GM12878 (cell line): ENCODE results near the gene SLC25A11. TPM values are rescaled to one million over a fixed set of nuclear protein-coding genes. Genes with fewer than 3 reads are reported as not detected.

Source experiments
- ATAC-seq: fragments of 200-7000 bp; cut with Tn5 transposase; 3 replicates; pipeline ENCODE4 v1.9.1; 2020; ENCODE audit warnings: mild to moderate bottlenecking, moderate library complexity
- BruUV-seq: library from RNA; stranded (reverse); fragments of 400-500 nt; replicated peaks from 2 replicates; lab custom pipeline; 2021; lab: Mats Ljungman, UMichigan
- CTCF ChIA-PET: fragments of 300-600 bp; sonication (Branson Sonifier 250); formaldehyde crosslinking; extraction: SDS; loops from one replicate; lab custom pipeline; 2021; ENCODE audit warnings: inconsistent platforms; lab: Yijun Ruan, JAX
- POLR2A ChIA-PET: fragments of 350-600 bp; formaldehyde crosslinking; extraction: SDS; loops from one replicate; lab custom pipeline; 2021; ENCODE audit warnings: inconsistent platforms; lab: Charles Lee
- RAD21 ChIA-PET: fragments of 300-600 bp; sonication (Branson Sonifier 250); formaldehyde crosslinking; loops from one replicate; lab custom pipeline; 2023; ENCODE audit warnings: antibody characterized with exemption; ENCODE audit not compliant: unreplicated experiment; lab: Charles Lee
- SMC1A ChIA-PET: fragments of 300-600 bp; sonication (Branson Sonifier 250); formaldehyde crosslinking; loops from one replicate; lab custom pipeline; 2023; ENCODE audit not compliant: unreplicated experiment, uncharacterized antibody; lab: Charles Lee
- DNase-seq: peaks from one replicate; pipeline ENCODE4 v3.0.0-alpha.2; 2011; ENCODE audit warnings: low read depth, low spot score
- FAIRE-seq: peaks from 3 replicates; lab custom pipeline; 2011; peaks lifted over from hg19 to GRCh38; lab: Jason Lieb, UNC
- H2AFZ ChIP-seq: 2 replicates; pipeline ENCODE4 v1.6.0; 2011; ENCODE audit warnings: low read depth, low read length, control low read depth; ENCODE audit not compliant: control insufficient read depth
- H3K27ac ChIP-seq: 2 replicates; pipeline ENCODE4 v1.5.1; 2011; ENCODE audit warnings: control low read depth; ENCODE audit not compliant: control insufficient read depth, insufficient read depth
- H3K27me3 ChIP-seq, 2 experiments: replicated peaks in 1 of 2; 2 replicates each; pipeline versions ENCODE4 v1.6.0 to v1.6.1; 2011; ENCODE audit warnings: low read length in 1 of 2; ENCODE audit not compliant: control insufficient read depth in 2 of 2, insufficient read depth in 2 of 2
- H3K36me3 ChIP-seq, 2 experiments: 2 replicates each; pipeline ENCODE4 v1.5.1; 2011; ENCODE audit warnings: low read length in 1 of 2; ENCODE audit not compliant: control insufficient read depth in 2 of 2, insufficient read depth in 2 of 2
- H3K4me1 ChIP-seq: 2 replicates; pipeline ENCODE4 v1.6.1; 2011; ENCODE audit warnings: mild to moderate bottlenecking, low read length, moderate library complexity, mixed read lengths; ENCODE audit not compliant: control insufficient read depth, insufficient read depth
- H3K4me2 ChIP-seq: 2 replicates; pipeline ENCODE4 v1.6.0; 2011; ENCODE audit warnings: control low read depth; ENCODE audit not compliant: control insufficient read depth, insufficient read depth
- H3K4me3 ChIP-seq: fragments of 200-600 bp; sonication (generic); 2 replicates; pipeline ENCODE4 v1.5.1; 2016
- H3K79me2 ChIP-seq: 2 replicates; pipeline ENCODE4 v1.6.0; 2011; ENCODE audit warnings: low read length; ENCODE audit not compliant: control insufficient read depth, insufficient read depth
- H3K9ac ChIP-seq: 2 replicates; pipeline ENCODE4 v1.8.0; 2011; ENCODE audit warnings: low read length, control low read depth, mixed read lengths; ENCODE audit not compliant: control insufficient read depth, insufficient read depth
- H3K9me3 ChIP-seq: replicated peaks from 3 replicates; pipeline ENCODE4 v1.5.1; 2011; ENCODE audit warnings: mild to moderate bottlenecking, low read length; ENCODE audit not compliant: control insufficient read depth, insufficient read depth
- H4K20me1 ChIP-seq: 2 replicates; pipeline ENCODE4 v1.6.0; 2011; ENCODE audit not compliant: control insufficient read depth, insufficient read depth
- BCL3 ChIP-seq: IDR thresholded peaks from 2 replicates; pipeline ENCODE4 v1.6.1; 2011; ENCODE audit warnings: borderline replicate concordance, low read depth, mild to moderate bottlenecking, moderate library complexity, low read length; ENCODE audit not compliant: insufficient read depth, poor library complexity, severe bottlenecking
- BMI1 ChIP-seq: fragments of 450-650 bp; IDR thresholded peaks from 2 replicates; pipeline ENCODE4 v1.6.1; 2016; ENCODE audit warnings: mild to moderate bottlenecking, moderate library complexity, borderline replicate concordance
- EED ChIP-seq: sonication (generic); IDR thresholded peaks from 2 replicates; pipeline ENCODE4 v1.6.1; 2016; ENCODE audit warnings: antibody characterized with exemption, low read depth
- IRF5 ChIP-seq: fragments of 450-650 bp; IDR thresholded peaks from 2 replicates; pipeline ENCODE4 v1.6.1; 2017; ENCODE audit warnings: borderline replicate concordance
- PAX8 ChIP-seq: fragments of 450-650 bp; IDR thresholded peaks from 2 replicates; pipeline ENCODE4 v1.6.1; 2017; ENCODE audit warnings: mild to moderate bottlenecking, moderate library complexity
- RBBP5 ChIP-seq: fragments of 200-600 bp; sonication (generic); conservative IDR thresholded peaks from 2 replicates; pipeline ENCODE4 v1.6.1; 2016
- TCF7 ChIP-seq: IDR thresholded peaks from 2 replicates; pipeline ENCODE4 v1.6.1; 2014; ENCODE audit warnings: antibody characterized with exemption, borderline replicate concordance
- ZNF274 ChIP-seq: IDR thresholded peaks from one replicate; pipeline ENCODE4 v1.8.0; 2011; ENCODE audit not compliant: insufficient read length, insufficient read depth
- WGBS: methylation state at CpG from one replicate; pipeline ENCODE4 v1.1.6; 2016; ENCODE audit warnings: low lambda C conversion rate; ENCODE audit not compliant: insufficient replicate concordance, insufficient coverage; ENCODE audit errors: missing lambda C conversion rate; 5-methylcytosine and 5-hydroxymethylcytosine counted together
- in situ Hi-C: fragments of 300-500 bp; cut with MboI; formaldehyde crosslinking; loops from 9 replicates; pipeline ENCODE4 v1.14.3; 2018; ENCODE audit warnings: mixed read lengths
- intact Hi-C: fragments of 100-400 bp; cut with micrococcal nuclease; formaldehyde crosslinking; loops from one replicate; pipeline ENCODE4 v1.14.2; 2022; ENCODE audit not compliant: unreplicated experiment
- polyA plus RNA-seq, 11 experiments: library from polyadenylated mRNA; depleted of rRNA in 4 of 11; unstranded in 6 of 11; stranded (reverse) in 5 of 11; fragments of >200 nt; fragmentation: Nextera tagmentation in 4 of 11; fragmentation: Illumina TruSeq in 1 of 11; extraction: Ambion mirVana in 4 of 11; extraction: Trizol in 1 of 11; gene quantifications; 1 replicate in 1 of 11; 2 replicates in 10 of 11; pipeline versions ENCODE4 v1.2.1 to v1.2.3, GENCODE V29; 2011 to 2016; ENCODE audit warnings: inconsistent platforms in 2 of 11, missing spikeins in 2 of 11, low read depth in 1 of 11
- total RNA-seq, 4 experiments: library from RNA; depleted of rRNA in 3 of 4; stranded (reverse); fragments of >200 nt in 3 of 4; fragmentation: Illumina TruSeq in 1 of 4; extraction: Trizol in 1 of 4; gene quantifications; 2 replicates each; pipeline versions ENCODE4 v1.2.1 to v1.2.3, GENCODE V29; 2013 to 2021
- TF ChIP-seq, protein P1 (sequence below): IDR thresholded peaks from 2 replicates; pipeline ENCODE4 v1.6.1; 2011; ENCODE audit warnings: low read depth, low read length, improper control_type of control experiment, borderline replicate concordance
- TF ChIP-seq, protein P2 (sequence below), 3 experiments: IDR thresholded peaks in 2 of 3; conservative IDR thresholded peaks in 1 of 3; 2 replicates each; pipeline ENCODE4 v1.5.1; 2011; ENCODE audit warnings: low read depth in 3 of 3, low read length in 3 of 3, mild to moderate bottlenecking in 3 of 3, control low read depth in 2 of 3, moderate library complexity in 2 of 3, inconsistent platforms in 1 of 3, mixed read lengths in 1 of 3; ENCODE audit not compliant: control insufficient read depth in 2 of 3, insufficient read depth in 1 of 3; ENCODE audit errors: extremely low read depth in 1 of 3

SLC25A11 gene
- total and polyA plus RNA-seq, 10 of the 15 experiments (the other 5 are each of a cell fraction or from before 2014, with no cell fraction given): 5.8 to 142 (median 65.0) TPM

GRCh38 chr17:4972752-4973151, 32.9 kb upstream of the SLC25A11 start (continued):
- TF ChIP-seq, protein P1, sequence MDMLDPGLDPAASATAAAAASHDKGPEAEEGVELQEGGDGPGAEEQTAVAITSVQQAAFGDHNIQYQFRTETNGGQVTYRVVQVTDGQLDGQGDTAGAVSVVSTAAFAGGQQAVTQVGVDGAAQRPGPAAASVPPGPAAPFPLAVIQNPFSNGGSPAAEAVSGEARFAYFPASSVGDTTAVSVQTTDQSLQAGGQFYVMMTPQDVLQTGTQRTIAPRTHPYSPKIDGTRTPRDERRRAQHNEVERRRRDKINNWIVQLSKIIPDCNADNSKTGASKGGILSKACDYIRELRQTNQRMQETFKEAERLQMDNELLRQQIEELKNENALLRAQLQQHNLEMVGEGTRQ: no peak
- TF ChIP-seq RBBP5: no peak
- no peak for TF ChIP-seq TCF7
- TF ChIP-seq, all 136 proteins: peak for 0

DNA sequence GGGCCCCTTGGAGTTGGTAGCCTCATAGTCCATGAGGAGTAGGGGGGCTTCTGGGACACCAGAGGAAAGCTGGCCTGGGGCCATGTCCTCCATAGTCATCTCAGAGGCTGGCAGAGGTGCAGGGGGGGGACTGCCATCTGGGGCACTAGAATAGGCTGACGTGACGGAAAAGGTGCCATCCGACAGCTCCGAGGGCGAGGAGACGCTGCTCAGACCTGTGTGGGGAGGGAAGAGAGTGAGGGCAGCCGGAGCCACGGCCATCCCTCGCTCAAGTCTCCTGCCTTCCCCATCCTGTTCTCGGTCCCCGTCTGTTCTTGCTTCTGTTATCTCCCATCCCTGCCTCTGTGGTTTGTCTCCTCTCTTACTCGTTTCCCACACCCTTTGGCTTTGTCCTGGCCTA, 32.5 kb upstream of the SLC25A11 start:
- H3K4me2 ChIP-seq: no peak overlapping the region
- ChIA-PET POLR2A (no interaction called here), CTCF (no interaction called here), RAD21 (no interaction called here), SMC1A (interaction anchor here (2.7 kb wide), 1 partner anchor 63 kb away, joined by 9 read pairs; no protein-coding TSS in a partner anchor)
- no peak overlapping the region for H3K27ac ChIP-seq
- H4K20me1 ChIP-seq: no peaks in the 10 kb centered on the region
- peaks cover 13 to 18% of the 10 kb centered on the region in 2 experiments; a peak in 3 of 4 replicates for H3K36me3 ChIP-seq
- no peak overlapping the region for H3K4me3 ChIP-seq
- H3K79me2 ChIP-seq: peaks cover 16% of the 10 kb centered on the region
- no peak for DNase-seq
- intact Hi-C loops (no loop called here), in situ Hi-C loops (no loop called here)
- ATAC-seq: no peak
- no peak for FAIRE-seq
- H3K27me3 ChIP-seq: no peaks in the 10 kb centered on the region
- H3K4me1 ChIP-seq: peaks cover 11% of the 10 kb centered on the region
- H3K9me3 ChIP-seq: no peaks in the 10 kb centered on the region
- H2AFZ ChIP-seq: no peak overlapping the region
- WGBS: 94% methylated on average over 12 of the region's 12 CpGs
- no TSS peak for BruUV-seq
- TF ChIP-seq, protein P1: no peak
- TF ChIP-seq, protein P2, sequence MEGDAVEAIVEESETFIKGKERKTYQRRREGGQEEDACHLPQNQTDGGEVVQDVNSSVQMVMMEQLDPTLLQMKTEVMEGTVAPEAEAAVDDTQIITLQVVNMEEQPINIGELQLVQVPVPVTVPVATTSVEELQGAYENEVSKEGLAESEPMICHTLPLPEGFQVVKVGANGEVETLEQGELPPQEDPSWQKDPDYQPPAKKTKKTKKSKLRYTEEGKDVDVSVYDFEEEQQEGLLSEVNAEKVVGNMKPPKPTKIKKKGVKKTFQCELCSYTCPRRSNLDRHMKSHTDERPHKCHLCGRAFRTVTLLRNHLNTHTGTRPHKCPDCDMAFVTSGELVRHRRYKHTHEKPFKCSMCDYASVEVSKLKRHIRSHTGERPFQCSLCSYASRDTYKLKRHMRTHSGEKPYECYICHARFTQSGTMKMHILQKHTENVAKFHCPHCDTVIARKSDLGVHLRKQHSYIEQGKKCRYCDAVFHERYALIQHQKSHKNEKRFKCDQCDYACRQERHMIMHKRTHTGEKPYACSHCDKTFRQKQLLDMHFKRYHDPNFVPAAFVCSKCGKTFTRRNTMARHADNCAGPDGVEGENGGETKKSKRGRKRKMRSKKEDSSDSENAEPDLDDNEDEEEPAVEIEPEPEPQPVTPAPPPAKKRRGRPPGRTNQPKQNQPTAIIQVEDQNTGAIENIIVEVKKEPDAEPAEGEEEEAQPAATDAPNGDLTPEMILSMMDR (IDR thresholded peaks at IDR 0.05 in 2 of 3, conservative IDR thresholded peaks at IDR 0.05 in 1 of 3; ENCODE audit: control insufficient read depth in 2 of 3, extremely low read depth in 1 of 3, insufficient read depth in 1 of 3, low read depth in 3 of 3, low read length in 3 of 3): no peak
- no peak for TF ChIP-seq BMI1
- TF ChIP-seq PAX8: no peak
- TF ChIP-seq ZNF274: no peak
- TF ChIP-seq EED: no peak
- TF ChIP-seq IRF5: no peak
- no peak for TF ChIP-seq BCL3
- no peak overlapping the region for H3K9ac ChIP-seq
